Stimulated activated CD8-positive, alpha-beta memory T cell treated with anti-CD3 and anti-CD28 coated beads, Interleukin-7, amount 100 ng/mL, for 1 hour (primary cell): ENCODE results near the gene WDR87.
"Not testable (repeated sequence)": the region's sequence is repeated elsewhere in the genome, so short reads cannot be mapped to it uniquely, and the experiment has no call there.

Experiments used
- DNase-seq, 2 donors: peaks; one replicate each; pipeline ENCODE4 v3.0.0-alpha.2; 2020; ENCODE audit warnings: low read depth in 2 of 2

Gene WDR87

DNA sequence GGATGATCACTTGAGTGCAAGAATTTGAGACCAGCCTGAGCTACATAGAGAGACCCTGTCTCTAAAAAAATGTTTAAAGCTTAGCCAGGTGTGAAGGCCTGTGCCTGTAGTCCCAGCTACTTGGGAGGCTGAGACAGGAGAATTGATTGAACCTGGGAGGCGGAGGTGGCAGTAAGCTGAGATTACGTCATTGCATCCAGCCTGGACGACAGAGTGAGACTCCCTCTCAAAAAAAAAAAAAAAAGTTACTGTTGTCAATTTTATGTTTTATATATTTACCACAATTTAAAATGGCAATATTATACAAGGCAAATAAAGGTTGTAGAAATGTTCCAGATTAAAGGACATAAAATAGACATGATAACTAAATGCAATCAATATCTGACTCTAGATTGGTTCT lies 29.2 kb downstream of the WDR87 start:
- DNase-seq = no peak

DNA sequence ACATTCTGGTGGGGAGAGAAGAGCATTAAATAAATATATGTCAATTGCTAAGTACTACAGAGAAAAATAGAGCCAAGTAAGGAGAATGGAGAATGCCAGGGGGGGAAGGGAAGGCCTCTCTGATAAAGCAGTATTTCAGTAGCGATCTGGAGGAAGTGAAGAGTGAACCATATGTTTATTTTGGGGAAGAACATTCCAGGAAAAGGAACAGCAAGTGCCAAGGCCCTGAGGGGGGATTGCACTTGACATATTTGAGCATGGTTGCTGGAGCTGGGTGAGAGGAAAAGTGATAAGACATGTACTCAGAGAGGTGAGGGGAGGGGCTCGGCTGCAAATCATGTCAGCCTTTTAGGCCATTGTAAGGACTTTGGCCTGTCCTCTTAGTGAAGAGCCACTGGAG lies 30.4 kb downstream of the WDR87 start:
- no peak for DNase-seq

DNA sequence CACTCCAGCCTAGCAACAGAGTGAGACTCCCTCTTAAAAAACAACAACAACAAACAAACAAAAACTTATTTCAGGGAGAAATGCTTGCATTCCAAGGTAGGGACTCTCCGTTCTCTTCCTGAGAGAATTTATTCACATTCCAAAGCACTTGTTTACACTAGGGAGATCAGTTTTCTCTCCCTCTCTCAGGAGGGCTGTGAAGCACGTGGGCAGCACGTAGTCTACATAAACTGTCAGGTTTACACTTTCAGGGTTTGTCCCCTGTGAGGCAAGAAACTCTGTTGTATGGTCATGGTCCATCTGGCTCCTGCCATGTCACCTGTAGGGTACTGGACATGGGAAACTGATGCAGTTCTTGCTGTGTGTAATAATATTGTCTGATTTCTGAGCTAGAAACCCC lies 31.6 kb downstream of the WDR87 start:
- DNase-seq = no peak

DNA sequence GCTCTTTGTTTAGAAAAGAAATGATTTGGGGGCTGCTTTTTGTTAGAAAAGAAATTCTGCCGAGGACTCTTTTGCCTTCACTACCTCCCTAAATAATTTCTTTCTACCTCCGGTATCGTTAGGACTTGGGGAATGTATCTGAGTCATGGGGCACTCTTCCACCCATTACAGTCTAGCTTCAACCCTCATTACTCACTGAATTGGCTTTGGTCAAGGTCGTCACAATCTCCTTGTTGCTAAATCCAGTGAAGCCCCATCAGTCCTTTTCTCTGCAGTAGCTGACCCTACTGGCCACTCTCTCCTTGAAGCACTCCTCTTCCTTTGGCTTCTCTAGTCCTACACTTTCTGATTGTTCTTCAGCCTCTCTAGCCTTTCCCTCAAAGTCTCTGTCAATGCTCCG lies 34.0 kb downstream of the WDR87 start:
- DNase-seq = no peak

DNA sequence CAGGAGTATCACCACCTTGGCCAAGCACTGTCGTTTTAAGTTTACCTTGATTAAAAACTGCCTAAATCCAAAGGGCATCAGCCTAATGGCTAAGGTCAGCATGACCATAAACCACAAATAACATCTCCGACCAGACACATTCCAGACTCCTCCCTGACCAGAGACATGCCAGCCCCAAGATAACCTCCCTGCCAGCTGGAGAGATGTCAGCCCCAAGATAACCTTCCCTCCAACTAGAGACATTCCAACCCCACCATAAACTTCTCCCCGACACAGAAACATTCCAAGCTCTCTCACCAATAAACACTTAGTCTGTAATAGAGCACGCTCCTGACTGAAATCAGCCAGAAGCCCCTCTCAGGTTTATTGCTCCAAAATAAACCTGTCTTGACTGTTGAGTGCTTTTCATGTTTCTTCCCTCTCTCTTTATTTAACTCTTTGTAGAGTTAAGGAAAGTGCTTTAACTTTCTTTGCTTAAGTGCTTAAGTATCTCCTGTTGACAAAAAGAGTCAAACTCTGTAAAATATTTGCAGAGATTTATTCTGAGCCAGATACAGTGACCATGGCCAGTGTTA lies 36.5 kb downstream of the WDR87 start:
- no peak for DNase-seq

DNA sequence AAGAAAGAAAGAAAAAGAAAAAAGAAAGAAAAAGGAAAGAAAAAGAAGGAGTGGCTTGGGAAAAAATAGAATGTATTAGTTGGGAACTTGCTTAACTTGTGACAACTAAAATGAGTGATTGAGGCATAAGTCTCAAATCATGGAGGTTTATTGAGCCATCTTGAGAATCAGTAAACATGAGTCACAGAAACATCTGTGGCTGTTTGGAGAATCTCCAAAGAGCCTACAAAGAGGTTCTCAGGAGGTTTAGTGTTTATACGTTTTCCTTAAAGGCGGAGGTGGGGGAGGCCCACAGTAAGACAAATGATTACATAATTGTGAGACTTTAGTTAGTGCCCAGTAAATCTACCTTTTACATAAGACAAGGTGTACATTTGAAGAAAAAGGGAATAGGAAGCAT lies 38.6 kb downstream of the WDR87 start:
- no peak for DNase-seq

DNA sequence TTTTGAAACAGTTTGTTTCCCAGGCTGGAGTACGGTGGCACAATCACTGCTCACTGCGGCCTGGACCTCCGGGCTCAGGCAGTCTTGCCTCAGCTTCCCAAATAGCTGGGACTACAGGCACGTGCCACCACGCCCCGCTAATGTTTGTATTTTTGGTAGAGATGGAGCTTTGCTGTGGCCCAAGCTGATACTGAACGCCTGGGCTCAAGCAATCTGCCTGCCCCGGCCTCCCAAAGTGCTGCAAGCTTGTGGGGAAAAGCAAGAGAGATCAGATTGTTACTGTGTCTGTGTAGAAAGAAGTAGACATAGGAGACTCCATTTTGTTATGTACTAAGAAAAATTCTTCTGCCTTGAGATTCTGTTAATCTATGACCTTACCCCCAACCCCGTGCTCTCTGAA lies 40.5 kb downstream of the WDR87 start:
- DNase-seq = not testable (repeated sequence)

DNA sequence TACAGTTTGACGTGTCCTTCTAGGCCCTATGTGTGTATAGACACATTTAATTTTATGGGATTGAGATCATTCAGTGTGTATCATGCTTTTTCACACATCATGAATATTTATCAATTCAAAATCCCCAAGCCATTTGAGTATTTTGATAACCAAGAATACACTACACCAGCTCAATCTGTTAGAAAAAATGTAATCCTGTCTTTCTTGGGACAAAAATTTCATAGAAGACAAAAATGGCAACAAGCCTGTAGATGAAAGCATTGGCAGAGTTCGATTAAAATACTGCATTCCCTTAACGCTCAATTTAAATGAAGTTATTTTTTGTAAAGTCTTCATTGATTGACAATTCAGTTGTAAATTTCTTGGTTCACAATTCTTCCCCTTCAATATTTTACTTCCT lies 41.9 kb downstream of the WDR87 start:
- no peak for DNase-seq

DNA sequence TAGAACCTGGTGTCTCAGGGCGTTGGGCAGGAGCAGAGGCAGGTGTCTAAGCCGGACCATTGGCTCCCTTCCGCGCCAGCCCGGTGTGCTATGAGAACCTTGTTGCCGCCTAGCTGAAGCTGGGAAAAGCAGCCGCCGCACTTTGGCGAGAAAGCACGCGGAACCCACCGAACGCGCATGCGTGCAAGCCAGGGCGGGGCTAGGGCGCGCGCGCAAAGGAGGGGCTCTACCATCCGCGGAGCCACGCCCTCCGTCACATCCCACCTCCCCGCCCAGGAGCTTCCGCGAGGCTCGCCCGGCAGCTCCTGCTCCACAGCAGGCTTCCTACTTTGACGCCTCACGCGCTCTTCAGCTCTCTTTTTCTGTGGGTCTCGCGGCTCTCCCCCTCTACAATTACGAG lies 51.3 kb downstream of the WDR87 start:
- no peak for DNase-seq

DNA sequence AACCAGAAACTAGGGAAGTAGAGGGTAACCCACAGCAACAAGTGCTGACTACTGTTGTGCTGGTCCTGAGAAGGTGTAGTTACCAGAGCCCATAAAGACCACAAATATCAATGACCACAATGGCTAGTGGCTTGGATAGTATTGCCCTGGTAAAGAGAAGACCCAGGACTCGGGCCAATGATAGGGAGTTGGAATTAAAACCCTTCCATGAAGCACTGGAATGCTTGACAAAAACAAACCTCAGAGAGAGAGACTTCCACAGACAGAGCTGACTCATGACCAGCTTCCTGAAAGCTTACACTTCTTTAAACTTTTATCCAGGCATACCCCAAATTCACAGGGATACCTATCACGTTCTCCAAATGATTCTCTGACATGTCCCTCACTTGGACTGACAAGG lies 60.5 kb downstream of the WDR87 start:
- no peak for DNase-seq
